ENCODE results near the gene SERP1. TPM values are rescaled to one million over a fixed set of nuclear protein-coding genes. Genes with fewer than 3 reads are reported as not detected.

The SERP1 gene
- total and polyA plus RNA-seq, 3 experiments from 2014 or later: 127 to 156 (median 135) TPM

- H3K9me3 Mint-ChIP-seq: no peaks in the 10 kb centered on the region
- DNase-seq: peak in 3 of 5 donors; percentile 9 to 72 (median 22)
- CTCF ChIA-PET: interaction anchor here (1.0 to 1.2 kb wide), 3 partner anchors 8 to 217 kb away, joined by 3 to 8 read pairs (median 4); partner anchors contain the start of gene SIAH2
- no peaks in the 10 kb centered on the region for H3K27me3 Mint-ChIP-seq
- Histone ChIP-seq H3K27me3 (ENCODE audit: insufficient read depth, low read length, poor library complexity, severe bottlenecking) (no peaks in the 10 kb centered on the region), H3K4me1 (ENCODE audit: insufficient read depth, low read length) (peaks cover 43% of the 10 kb centered on the region), H3K36me3 (ENCODE audit: insufficient read depth, low read length) (peaks cover 9% of the 10 kb centered on the region), H3K9me3 (ENCODE audit: low read length) (no peaks in the 10 kb centered on the region), H3K27ac (ENCODE audit: low read depth, low read length) (peak overlapping the region; percentile 88), H3K4me3 (ENCODE audit: low read length) (peak overlapping the region; percentile 81)
- H3K36me3 Mint-ChIP-seq: peaks cover 0 to 53% (median 7%) of the 10 kb centered on the region in 3 donors
- POLR2A ChIA-PET: interaction anchor here (0.7 to 3.8 kb wide), 9 partner anchors 8 to 217 kb away, joined by 3 to 65 read pairs (median 5); partner anchors contain the start of genes ERICH6, SELENOT, SIAH2 and TSC22D2
- peaks cover 60 to 79% (median 79%) of the 10 kb centered on the region in 3 donors for H3K4me1 Mint-ChIP-seq
- H3K4me3 Mint-ChIP-seq: peak overlapping the region; percentile 92 to 100 (median 97)
- H3K27ac Mint-ChIP-seq: peak overlapping the region; percentile 98 to 100 (median 99)
Observed at GRCh38 chr3:150545419-150546225, 674 bp downstream of the SERP1 start.

- H3K9me3 ChIP-seq (ENCODE audit: low read length): no peaks in the 10 kb centered on the region
- H3K27ac Mint-ChIP-seq: peak overlapping the region; percentile 56 to 99 (median 98)
- H3K4me3 ChIP-seq (ENCODE audit: low read length): peak overlapping the region; percentile 81
- no peak for DNase-seq
- peaks cover 39% of the 10 kb centered on the region for H3K4me1 ChIP-seq (ENCODE audit: insufficient read depth, low read length)
- CTCF ChIA-PET: interaction anchor here (0.8 to 1.2 kb wide), 3 partner anchors 17 to 136 kb away, joined by 3 to 5 read pairs (median 4); partner anchors contain the start of genes SELENOT and TSC22D2
- peaks cover 0 to 49% (median 7%) of the 10 kb centered on the region in 3 donors for H3K36me3 Mint-ChIP-seq
- peaks cover 9% of the 10 kb centered on the region for H3K36me3 ChIP-seq (ENCODE audit: insufficient read depth, low read length)
- no peaks in the 10 kb centered on the region for H3K27me3 Mint-ChIP-seq
- H3K9me3 Mint-ChIP-seq: no peaks in the 10 kb centered on the region
- peak overlapping the region; percentile 66 to 100 (median 96) for H3K4me3 Mint-ChIP-seq
- H3K27ac ChIP-seq (ENCODE audit: low read depth, low read length): no peak overlapping the region
- no peaks in the 10 kb centered on the region for H3K27me3 ChIP-seq (ENCODE audit: insufficient read depth, low read length, poor library complexity, severe bottlenecking)
- peaks cover 58 to 76% (median 75%) of the 10 kb centered on the region in 3 donors for H3K4me1 Mint-ChIP-seq
- POLR2A ChIA-PET: interaction anchor here (0.6 to 3.8 kb wide), 5 partner anchors 58 to 218 kb away, joined by 3 to 65 read pairs (median 35); partner anchors contain the start of genes SELENOT, SIAH2 and TSC22D2
Observed at GRCh38 chr3:150544726-150545125, 1.6 kb downstream of the SERP1 start.

GRCh38 chr3:150544041-150544440 is 2.3 kb downstream of the SERP1 start:
- peaks cover 0 to 50% (median 7%) of the 10 kb centered on the region in 3 donors for H3K36me3 Mint-ChIP-seq
- H3K4me1 Mint-ChIP-seq: peaks cover 58 to 75% (median 73%) of the 10 kb centered on the region in 3 donors
- Histone ChIP-seq H3K9me3 (ENCODE audit: low read length) (no peaks in the 10 kb centered on the region), H3K27ac (ENCODE audit: low read depth, low read length) (no peak overlapping the region), H3K4me3 (ENCODE audit: low read length) (no peak overlapping the region), H3K36me3 (ENCODE audit: insufficient read depth, low read length) (peaks cover 9% of the 10 kb centered on the region), H3K27me3 (ENCODE audit: insufficient read depth, low read length, poor library complexity, severe bottlenecking) (no peaks in the 10 kb centered on the region), H3K4me1 (ENCODE audit: insufficient read depth, low read length) (peaks cover 37% of the 10 kb centered on the region)
- peak overlapping the region; percentile 48 to 98 (median 94) for H3K4me3 Mint-ChIP-seq
- CTCF ChIA-PET: interaction anchor here (1.0 to 1.2 kb wide), 2 partner anchors 59 to 136 kb away, joined by 4 to 5 read pairs; partner anchors contain the start of genes SELENOT and TSC22D2
- POLR2A ChIA-PET: interaction anchor here (3.6 to 3.8 kb wide), 2 partner anchors 135 to 219 kb away, joined by 35 to 65 read pairs; partner anchors contain the start of genes SIAH2 and TSC22D2
- peak overlapping the region; percentile 56 to 99 (median 98) for H3K27ac Mint-ChIP-seq
- no peak for DNase-seq
- H3K27me3 Mint-ChIP-seq: no peaks in the 10 kb centered on the region
- no peaks in the 10 kb centered on the region for H3K9me3 Mint-ChIP-seq

- Mint-ChIP-seq H3K36me3 (peaks cover 0 to 48% (median 6%) of the 10 kb centered on the region in 3 donors), H3K9me3 (no peaks in the 10 kb centered on the region), H3K27me3 (no peaks in the 10 kb centered on the region), H3K27ac (peak overlapping the region; percentile 45 to 99 (median 79)), H3K4me3 (peak overlapping the region in 1 of 7 donors; percentile 66), H3K4me1 (peaks cover 56 to 74% (median 69%) of the 10 kb centered on the region in 3 donors)
- ChIA-PET CTCF (interaction anchor here (1.2 to 1.5 kb wide), 2 partner anchors 60 to 160 kb away, joined by 3 to 4 read pairs; partner anchors contain the start of genes ERICH6 and SELENOT), POLR2A (interaction anchor here (3.6 to 3.8 kb wide), 2 partner anchors 135 to 219 kb away, joined by 35 to 65 read pairs; partner anchors contain the start of genes SIAH2 and TSC22D2)
- H3K36me3 ChIP-seq (ENCODE audit: insufficient read depth, low read length): peaks cover 9% of the 10 kb centered on the region
- H3K4me1 ChIP-seq (ENCODE audit: insufficient read depth, low read length): peaks cover 37% of the 10 kb centered on the region
- H3K9me3 ChIP-seq (ENCODE audit: low read length): no peaks in the 10 kb centered on the region
- DNase-seq: no peak
- no peaks in the 10 kb centered on the region for H3K27me3 ChIP-seq (ENCODE audit: insufficient read depth, low read length, poor library complexity, severe bottlenecking)
- H3K4me3 ChIP-seq (ENCODE audit: low read length): no peak overlapping the region
- no peak overlapping the region for H3K27ac ChIP-seq (ENCODE audit: low read depth, low read length)
Observed at GRCh38 chr3:150543531-150543930, 2.8 kb downstream of the SERP1 start.

GRCh38 chr3:150543128-150543527 is 3.2 kb downstream of the SERP1 start:
- Histone ChIP-seq H3K4me1 (ENCODE audit: insufficient read depth, low read length) (peaks cover 37% of the 10 kb centered on the region), H3K36me3 (ENCODE audit: insufficient read depth, low read length) (peaks cover 9% of the 10 kb centered on the region), H3K27ac (ENCODE audit: low read depth, low read length) (no peak overlapping the region), H3K9me3 (ENCODE audit: low read length) (no peaks in the 10 kb centered on the region), H3K27me3 (ENCODE audit: insufficient read depth, low read length, poor library complexity, severe bottlenecking) (no peaks in the 10 kb centered on the region), H3K4me3 (ENCODE audit: low read length) (no peak overlapping the region)
- peaks cover 0 to 48% (median 3%) of the 10 kb centered on the region in 3 donors for H3K36me3 Mint-ChIP-seq
- H3K27ac Mint-ChIP-seq: peak overlapping the region; percentile 16 to 99 (median 74)
- CTCF ChIA-PET: interaction anchor here (1.5 kb wide), 1 partner anchor 161 kb away, joined by 3 read pairs; the partner anchor contains the start of gene ERICH6
- H3K9me3 Mint-ChIP-seq: no peaks in the 10 kb centered on the region
- no peak for DNase-seq
- POLR2A ChIA-PET: interaction anchor here (1.2 kb wide), 1 partner anchor 134 kb away, joined by 4 read pairs; no protein-coding TSS in a partner anchor
- H3K4me3 Mint-ChIP-seq: peak overlapping the region in 2 of 7 donors; percentile 1 to 8
- no peaks in the 10 kb centered on the region for H3K27me3 Mint-ChIP-seq
- peaks cover 52 to 70% (median 65%) of the 10 kb centered on the region in 3 donors for H3K4me1 Mint-ChIP-seq

- Histone ChIP-seq H3K36me3 (ENCODE audit: insufficient read depth, low read length) (peaks cover 9% of the 10 kb centered on the region), H3K27me3 (ENCODE audit: insufficient read depth, low read length, poor library complexity, severe bottlenecking) (no peaks in the 10 kb centered on the region), H3K27ac (ENCODE audit: low read depth, low read length) (no peak overlapping the region), H3K9me3 (ENCODE audit: low read length) (no peaks in the 10 kb centered on the region), H3K4me3 (ENCODE audit: low read length) (no peak overlapping the region), H3K4me1 (ENCODE audit: insufficient read depth, low read length) (peaks cover 25% of the 10 kb centered on the region)
- H3K4me3 Mint-ChIP-seq: peak overlapping the region in 1 of 7 donors; percentile 46
- H3K27me3 Mint-ChIP-seq: no peaks in the 10 kb centered on the region
- peaks cover 0 to 40% (median 3%) of the 10 kb centered on the region in 3 donors for H3K36me3 Mint-ChIP-seq
- peak overlapping the region in 7 of 8 donors; percentile 9 to 99 (median 62) for H3K27ac Mint-ChIP-seq
- no peak for DNase-seq
- ChIA-PET CTCF (no interaction called here), POLR2A (no interaction called here)
- peaks cover 39 to 55% (median 49%) of the 10 kb centered on the region in 3 donors for H3K4me1 Mint-ChIP-seq
- no peaks in the 10 kb centered on the region for H3K9me3 Mint-ChIP-seq
Observed at GRCh38 chr3:150540991-150541390, 5.3 kb downstream of the SERP1 start.

- peaks cover 23% of the 10 kb centered on the region for H3K4me1 ChIP-seq (ENCODE audit: insufficient read depth, low read length)
- no peak overlapping the region for H3K4me3 ChIP-seq (ENCODE audit: low read length)
- no peaks in the 10 kb centered on the region for H3K9me3 Mint-ChIP-seq
- H3K4me1 Mint-ChIP-seq: peaks cover 36 to 50% (median 44%) of the 10 kb centered on the region in 3 donors
- DNase-seq: no peak
- ChIA-PET POLR2A (no interaction called here), CTCF (no interaction called here)
- H3K36me3 Mint-ChIP-seq: peaks cover 0 to 35% (median 3%) of the 10 kb centered on the region in 3 donors
- no peak overlapping the region for H3K27ac ChIP-seq (ENCODE audit: low read depth, low read length)
- peak overlapping the region in 2 of 8 donors; percentile 8 to 50 for H3K27ac Mint-ChIP-seq
- no peaks in the 10 kb centered on the region for H3K27me3 Mint-ChIP-seq
- no peaks in the 10 kb centered on the region for H3K27me3 ChIP-seq (ENCODE audit: insufficient read depth, low read length, poor library complexity, severe bottlenecking)
- no peaks in the 10 kb centered on the region for H3K9me3 ChIP-seq (ENCODE audit: low read length)
- H3K36me3 ChIP-seq (ENCODE audit: insufficient read depth, low read length): peaks cover 9% of the 10 kb centered on the region
- H3K4me3 Mint-ChIP-seq: no peak overlapping the region
Observed at GRCh38 chr3:150540297-150540696, 6.0 kb downstream of the SERP1 start.
